Measurements from ENCODE around the gene PRDM16.
"Not testable (repeated sequence)": the region's sequence is repeated elsewhere in the genome, so short reads cannot be mapped to it uniquely, and the experiment has no call there.

PRDM16 gene

GRCh38 chr1:3084154-3084553 lies 15.2 kb downstream of the PRDM16 start:
- TF ChIP-seq CTCF (IDR thresholded peaks at IDR 0.05; ENCODE audit: low read depth, low read length, missing control alignments), result no peak
- no peak overlapping the region for H3K4me3 ChIP-seq (ENCODE audit: low read depth, low read length)
- DNase-seq (ENCODE audit: low read depth), result no peak

- no peak for DNase-seq (ENCODE audit: low read depth)
- no peak overlapping the region for H3K4me3 ChIP-seq (ENCODE audit: low read depth, low read length)
- no peak for TF ChIP-seq CTCF (IDR thresholded peaks at IDR 0.05; ENCODE audit: low read depth, low read length, missing control alignments)
Observed at GRCh38 chr1:3084726-3085125, 15.7 kb downstream of the PRDM16 start.

- DNase-seq (ENCODE audit: low read depth), result no peak
- no peak overlapping the region for H3K4me3 ChIP-seq (ENCODE audit: low read depth, low read length)
- no peak for TF ChIP-seq CTCF (IDR thresholded peaks at IDR 0.05; ENCODE audit: low read depth, low read length, missing control alignments)
Observed at GRCh38 chr1:3085721-3086120, 16.7 kb downstream of the PRDM16 start.

GRCh38 chr1:3086272-3086974 lies 17.4 kb downstream of the PRDM16 start:
- DNase-seq (ENCODE audit: low read depth), result no peak
- H3K4me3 ChIP-seq (ENCODE audit: low read depth, low read length), result no peak overlapping the region
- no peak for TF ChIP-seq CTCF (IDR thresholded peaks at IDR 0.05; ENCODE audit: low read depth, low read length, missing control alignments)

- no peak for TF ChIP-seq CTCF (IDR thresholded peaks at IDR 0.05; ENCODE audit: low read depth, low read length, missing control alignments)
- DNase-seq (ENCODE audit: low read depth), result no peak
- H3K4me3 ChIP-seq (ENCODE audit: low read depth, low read length), result no peak overlapping the region
Observed at GRCh38 chr1:3087049-3087448, 18.0 kb downstream of the PRDM16 start.

- DNase-seq (ENCODE audit: low read depth); H3K4me3 ChIP-seq (ENCODE audit: low read depth, low read length): not testable (repeated sequence)
Observed at GRCh38 chr1:3087946-3088668, 19.1 kb downstream of the PRDM16 start.

- no peak for TF ChIP-seq CTCF (IDR thresholded peaks at IDR 0.05; ENCODE audit: low read depth, low read length, missing control alignments)
- DNase-seq (ENCODE audit: low read depth), result no peak
- no peak overlapping the region for H3K4me3 ChIP-seq (ENCODE audit: low read depth, low read length)
Observed at GRCh38 chr1:3089490-3089889, 20.5 kb downstream of the PRDM16 start.
